HCT116 (cell line): Measurements from ENCODE around the gene CPSF4L. TPM values are rescaled to one million over a fixed set of nuclear protein-coding genes. Genes with fewer than 3 reads are reported as not detected.

Source experiments
- ATAC-seq: fragments of 200-7000 bp; cut with Tn5 transposase; 2 replicates; pipeline ENCODE4 v1.9.1; 2020; ENCODE audit warnings: mild to moderate bottlenecking, moderate library complexity
- BruUV-seq: library from RNA; stranded (reverse); fragments of 400-500 nt; replicated peaks from 2 replicates; lab custom pipeline; 2021; lab: Mats Ljungman, UMichigan
- CTCF ChIA-PET: fragments of 300-600 bp; sonication (Branson Sonifier 250); formaldehyde crosslinking; loops from one replicate; lab custom pipeline; 2021; ENCODE audit warnings: antibody characterized with exemption; lab: Charles Lee
- POLR2A ChIA-PET: fragments of 300-600, 350-600 bp; sonication (Branson Sonifier 250); formaldehyde crosslinking; loops from one replicate; lab custom pipeline; 2021; ENCODE audit warnings: antibody characterized with exemption; lab: Charles Lee
- RAD21 ChIA-PET, 2 experiments: fragments of 300-600 bp; sonication (Branson Sonifier 250); formaldehyde crosslinking; loops; one replicate each; lab custom pipeline; 2023; ENCODE audit warnings: low total read pairs in 2 of 2; ENCODE audit not compliant: uncharacterized antibody in 2 of 2, unreplicated experiment in 2 of 2, low non-redundant PET in 1 of 2; lab: Charles Lee
- DNase-seq: peaks from one replicate; pipeline ENCODE4 v3.0.0-alpha.2; 2010; ENCODE audit warnings: low read depth, low spot score
- H2AFZ ChIP-seq: fragments of 200-600 bp; shearing (Covaris generic), sonication (generic); 2 replicates; pipeline ENCODE4 v1.6.1; 2017; ENCODE audit warnings: low read depth, mixed run types, mixed read lengths, antibody characterized with exemption, low read length; ENCODE audit not compliant: poor library complexity, severe bottlenecking
- H3K27ac ChIP-seq: 2 replicates; pipeline ENCODE4 v1.5.1; 2012; ENCODE audit warnings: low read depth, low read length
- H3K27me3 ChIP-seq: fragments of 200-600 bp; sonication (generic); 2 replicates; pipeline ENCODE4 v1.6.1; 2016; ENCODE audit warnings: mixed run types, low read length, mixed read lengths; ENCODE audit not compliant: insufficient read depth
- H3K36me3 ChIP-seq, 2 experiments: fragments of 200-500 bp in 1 of 2; fragments of 200-600 bp in 1 of 2; sonication (Bioruptor generic) in 1 of 2; sonication (generic) in 1 of 2; 2 replicates each; pipeline versions ENCODE4 v1.5.1 to v1.6.1; 2014 to 2016; ENCODE audit warnings: low read length in 2 of 2, inconsistent platforms in 1 of 2, mixed read lengths in 1 of 2, mixed run types in 1 of 2; ENCODE audit not compliant: insufficient read depth in 2 of 2, control insufficient read depth in 1 of 2
- H3K4me1 ChIP-seq, 2 experiments: fragments of 200-600 bp in 1 of 2; sonication (generic) in 1 of 2; 2 replicates each; pipeline versions ENCODE4 v1.5.1 to v1.6.1; 2012 to 2017; ENCODE audit warnings: low read length in 2 of 2, inconsistent platforms in 1 of 2, mild to moderate bottlenecking in 1 of 2, mixed read lengths in 1 of 2, mixed run types in 1 of 2, moderate library complexity in 1 of 2; ENCODE audit not compliant: insufficient read depth in 2 of 2, control insufficient read depth in 1 of 2
- H3K4me2 ChIP-seq: fragments of 200-600 bp; sonication (generic); 2 replicates; pipeline ENCODE4 v1.6.1; 2017; ENCODE audit warnings: mixed run types, low read length, mixed read lengths
- H3K4me3 ChIP-seq, 2 experiments: fragments of 200-600 bp in 1 of 2; sonication (generic) in 1 of 2; replicated peaks in 1 of 2; 2 replicates each; pipeline ENCODE4 v1.5.1; 2011 to 2016; ENCODE audit warnings: low read length in 2 of 2, control low read depth in 1 of 2, low read depth in 1 of 2, mild to moderate bottlenecking in 1 of 2, mixed read lengths in 1 of 2, mixed run types in 1 of 2
- H3K79me2 ChIP-seq: fragments of 200-600 bp; sonication (generic); 2 replicates; pipeline ENCODE4 v1.6.1; 2017; ENCODE audit warnings: mild to moderate bottlenecking, mixed run types, low read length, moderate library complexity, mixed read lengths; ENCODE audit not compliant: insufficient read depth
- H3K9ac ChIP-seq: fragments of 200-600 bp; sonication (generic); 2 replicates; pipeline ENCODE4 v1.6.1; 2016; ENCODE audit warnings: low read length, mixed read lengths
- H3K9me2 ChIP-seq: fragments of 200-600 bp; sonication (generic), shearing (Covaris generic); 2 replicates; pipeline ENCODE4 v1.6.1; 2017; ENCODE audit warnings: mixed run types, mild to moderate bottlenecking, moderate library complexity; ENCODE audit not compliant: insufficient read depth
- H3K9me3 ChIP-seq, 2 experiments: fragments of 200-500 bp in 1 of 2; fragments of 200-600 bp in 1 of 2; sonication (Bioruptor generic) in 1 of 2; sonication (generic) in 1 of 2; 2 replicates each; pipeline ENCODE4 v1.6.1; 2014 to 2017; ENCODE audit warnings: low read length in 2 of 2, mixed read lengths in 2 of 2, inconsistent platforms in 1 of 2, low read depth in 1 of 2, mild to moderate bottlenecking in 1 of 2, mixed run types in 1 of 2, moderate library complexity in 1 of 2; ENCODE audit not compliant: control insufficient read depth in 1 of 2, insufficient read depth in 1 of 2
- H4K20me1 ChIP-seq: fragments of 200-600 bp; sonication (generic), shearing (Covaris generic); 2 replicates; pipeline ENCODE4 v1.6.1; 2017; ENCODE audit warnings: mixed run types, mild to moderate bottlenecking, moderate library complexity; ENCODE audit not compliant: insufficient read depth
- ATF3 ChIP-seq: IDR thresholded peaks from 2 replicates; pipeline ENCODE4 v1.6.1; 2012
- EZH2 ChIP-seq: fragments of 200-600 bp; sonication (generic); IDR thresholded peaks from 2 replicates; pipeline ENCODE4 v1.6.1; 2017; ENCODE audit warnings: antibody characterized with exemption, mixed run types
- JUND ChIP-seq: IDR thresholded peaks from 2 replicates; pipeline ENCODE4 v1.6.1; 2012
- REST ChIP-seq: IDR thresholded peaks from 2 replicates; pipeline ENCODE4 v1.6.1; 2012; ENCODE audit warnings: low read depth
- SIN3A ChIP-seq: IDR thresholded peaks from 2 replicates; pipeline ENCODE4 v1.6.1; 2012; ENCODE audit warnings: low read depth
- ZBTB33 ChIP-seq: IDR thresholded peaks from 2 replicates; pipeline ENCODE4 v1.6.1; 2011; ENCODE audit warnings: mild to moderate bottlenecking, low read length, moderate library complexity; ENCODE audit not compliant: insufficient replicate concordance; ENCODE audit errors: extremely low read depth
- ZFX ChIP-seq: fragments of 450-650 bp; IDR thresholded peaks from 2 replicates; pipeline ENCODE4 v1.6.1; 2017
- intact Hi-C: fragments of 100-400 bp; cut with micrococcal nuclease; formaldehyde crosslinking; loops from 2 replicates; pipeline ENCODE4 v1.10.0; 2022
- total RNA-seq: library from RNA; stranded (reverse); gene quantifications from one replicate; pipeline ENCODE4 v1.2.1, GENCODE V29; 2021; ENCODE audit not compliant: unreplicated experiment

CPSF4L gene
- total RNA-seq, 1 experiment from 2014 or later: not detected

- TF ChIP-seq REST: no peak
- TF ChIP-seq ATF3: no peak
Measured at GRCh38 chr17:73228748-73229236, 32.9 kb downstream of the CPSF4L start (continued).

GRCh38 chr17:73227944-73228343 is 33.7 kb downstream of the CPSF4L start:
- POLR2A ChIA-PET: interaction anchor here (0.7 to 1.2 kb wide), 2 partner anchors 20 to 228 kb away, joined by 3 read pairs; no protein-coding TSS in a partner anchor
- Histone ChIP-seq H3K9me3 (no peaks in the 10 kb centered on the region), H3K9me2 (no peaks in the 10 kb centered on the region), H3K4me2 (no peak overlapping the region), H4K20me1 (peaks cover 6% of the 10 kb centered on the region; the same call in 1 of the 2 replicates), H3K36me3 (peaks cover 0 to 12% of the 10 kb centered on the region in 2 experiments; a peak in 2 of 4 replicates), H3K79me2 (peaks cover 92% of the 10 kb centered on the region), H3K4me3 (no peak overlapping the region), H3K4me1 (peaks cover 26 to 43% of the 10 kb centered on the region in 2 experiments), H3K27me3 (no peaks in the 10 kb centered on the region), H3K27ac (no peak overlapping the region), H3K9ac (no peak overlapping the region), H2AFZ (no peak overlapping the region)
- ATAC-seq (no peak), DNase-seq (no peak)
- no TSS peak for BruUV-seq
- intact Hi-C loops: loop anchor here (2.0 kb wide), 1 partner anchor 35 kb away; the partner anchor contains the start of gene COG1
- CTCF ChIA-PET: interaction anchor here (0.8 to 2.3 kb wide), 5 partner anchors 13 to 671 kb away, joined by 3 to 7 read pairs (median 6); no protein-coding TSS in a partner anchor
- TF ChIP-seq REST (no peak), JUND (no peak), SIN3A (no peak), EZH2 (no peak), ZBTB33 (no peak), ZFX (no peak)
- RAD21 ChIA-PET: interaction anchor here (0.7 to 1.1 kb wide), 2 partner anchors 500 to 983 kb away, joined by 3 read pairs; no protein-coding TSS in a partner anchor
